HG02571 (cell line): Measurements from ENCODE around the gene ARID2.

Experiments
- ATAC-seq: cut with Tn5 transposase; IDR thresholded peaks from one replicate; pipeline ENCODE4 v1.9.1; 2021; ENCODE audit warnings: mild to moderate bottlenecking, moderate library complexity; ENCODE audit not compliant: unreplicated experiment

The ARID2 gene

DNA sequence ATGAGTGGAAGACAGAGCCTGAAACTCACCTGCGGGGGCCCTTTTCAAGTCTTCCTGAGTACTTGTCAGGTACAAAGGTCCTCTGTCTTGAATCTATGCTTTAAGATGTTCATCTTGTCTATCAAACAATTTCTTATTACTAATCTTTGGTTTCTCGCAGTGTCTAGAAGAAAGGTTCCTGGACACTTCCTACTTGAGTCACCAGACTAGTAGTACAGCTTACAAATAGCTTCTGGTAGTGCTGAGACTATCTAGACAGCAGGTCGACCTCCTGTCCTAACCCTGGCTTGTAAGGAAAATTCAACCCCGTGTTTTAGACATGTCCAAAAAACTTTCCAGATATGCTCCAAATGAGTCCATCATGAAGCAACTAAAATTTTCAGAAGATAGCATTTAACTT is 11.2 kb upstream of the ARID2 start:
- no peak for ATAC-seq

DNA sequence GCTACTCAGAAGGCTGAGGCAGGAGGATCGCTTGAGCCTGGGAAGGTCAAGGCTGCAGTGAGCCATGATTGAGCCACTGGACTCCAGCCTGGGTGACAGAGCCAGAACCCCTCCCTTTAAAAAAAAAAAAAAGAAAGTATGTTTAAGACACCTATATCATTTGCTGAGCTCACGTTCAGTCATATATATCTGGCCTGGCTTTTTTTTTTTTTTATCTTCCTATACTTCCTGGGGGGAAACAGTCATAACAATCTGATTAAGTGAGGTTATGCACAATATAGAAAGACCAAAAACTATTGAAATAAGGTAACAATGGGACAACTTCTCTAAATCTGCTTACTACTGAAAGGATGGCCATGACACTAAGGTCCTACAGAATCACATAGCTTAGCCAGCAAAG is 9.4 kb upstream of the ARID2 start:
- no peak for ATAC-seq

DNA sequence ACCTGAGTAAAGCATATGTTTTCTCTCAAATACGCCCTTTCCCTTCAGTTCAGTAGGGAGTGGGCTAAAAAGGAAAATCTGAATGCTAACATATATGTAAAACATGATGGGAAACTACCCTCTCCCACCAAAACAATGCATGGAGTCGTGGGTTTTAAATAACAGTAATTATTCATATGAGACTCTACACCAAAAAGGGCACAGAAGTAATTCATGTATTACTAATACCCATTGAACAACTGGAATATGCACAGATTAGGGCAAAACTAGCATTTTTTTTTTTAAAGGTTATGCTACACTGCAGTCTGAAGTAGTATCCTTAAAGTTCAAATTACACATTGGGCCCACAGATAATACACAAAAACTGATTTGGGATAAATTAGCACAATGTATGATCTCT is 8.1 kb upstream of the ARID2 start:
- ATAC-seq: no peak

DNA sequence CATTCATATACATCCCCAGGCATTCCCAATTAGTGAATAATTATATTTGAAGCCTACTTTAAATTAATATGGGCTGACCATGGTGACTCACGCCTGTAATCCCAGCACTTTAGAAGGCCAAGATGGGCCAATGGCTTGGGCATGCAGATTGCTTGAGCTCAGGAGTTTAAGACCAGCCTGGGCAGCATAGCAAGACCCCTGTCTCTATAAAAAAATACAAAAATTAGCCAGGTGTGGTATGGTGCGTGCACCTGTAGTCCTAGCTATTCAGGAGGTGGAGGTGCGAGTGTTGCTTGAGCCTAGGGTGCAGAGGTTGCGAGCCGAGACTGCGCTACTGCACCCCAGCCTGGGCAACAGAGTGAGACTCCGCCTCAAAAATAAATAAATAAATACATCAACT is 7.6 kb upstream of the ARID2 start:
- no peak for ATAC-seq

DNA sequence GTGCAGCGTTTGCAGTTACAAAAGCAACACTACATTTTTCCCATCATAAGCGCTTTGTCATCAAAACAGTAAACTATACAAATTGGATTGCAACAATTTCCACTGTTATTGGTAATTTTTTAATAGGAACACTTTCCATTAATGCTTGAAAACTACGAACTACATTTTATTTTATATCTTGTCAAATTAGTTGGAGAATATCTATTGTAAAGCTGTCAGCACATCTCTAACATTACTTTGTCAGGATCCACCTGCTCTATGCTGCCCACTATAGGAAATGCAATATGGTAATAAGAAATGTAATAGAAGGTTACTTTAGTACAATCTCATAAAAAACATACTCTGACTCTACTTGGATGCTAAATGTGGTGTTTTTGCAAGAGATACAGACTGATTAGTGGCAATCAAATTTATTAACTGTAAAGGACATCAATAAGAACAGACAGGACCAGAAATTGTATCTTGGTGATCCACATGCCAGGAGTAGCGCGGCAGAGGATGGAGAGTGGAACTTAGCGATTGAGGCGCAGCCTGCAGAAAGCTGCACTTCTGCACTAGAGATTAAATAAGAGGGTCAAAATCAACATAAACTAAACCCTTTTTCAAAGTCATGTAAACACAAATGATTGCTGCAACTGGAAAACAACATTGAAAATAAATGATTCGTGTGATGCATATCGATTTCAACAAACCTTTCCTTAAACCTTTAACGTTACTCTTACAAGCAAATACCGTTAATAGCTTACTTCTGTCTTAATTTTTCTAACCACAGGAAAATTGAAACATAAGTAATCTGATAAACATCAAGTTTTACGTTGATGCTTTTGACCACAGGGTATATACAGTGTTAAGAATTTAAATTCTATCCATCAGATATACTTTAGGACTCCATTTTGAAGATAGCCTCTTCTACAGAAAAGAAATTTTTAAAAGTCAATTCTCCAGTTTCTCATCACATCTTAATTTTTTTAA is 3.6 kb upstream of the ARID2 start:
- no peak for ATAC-seq

DNA sequence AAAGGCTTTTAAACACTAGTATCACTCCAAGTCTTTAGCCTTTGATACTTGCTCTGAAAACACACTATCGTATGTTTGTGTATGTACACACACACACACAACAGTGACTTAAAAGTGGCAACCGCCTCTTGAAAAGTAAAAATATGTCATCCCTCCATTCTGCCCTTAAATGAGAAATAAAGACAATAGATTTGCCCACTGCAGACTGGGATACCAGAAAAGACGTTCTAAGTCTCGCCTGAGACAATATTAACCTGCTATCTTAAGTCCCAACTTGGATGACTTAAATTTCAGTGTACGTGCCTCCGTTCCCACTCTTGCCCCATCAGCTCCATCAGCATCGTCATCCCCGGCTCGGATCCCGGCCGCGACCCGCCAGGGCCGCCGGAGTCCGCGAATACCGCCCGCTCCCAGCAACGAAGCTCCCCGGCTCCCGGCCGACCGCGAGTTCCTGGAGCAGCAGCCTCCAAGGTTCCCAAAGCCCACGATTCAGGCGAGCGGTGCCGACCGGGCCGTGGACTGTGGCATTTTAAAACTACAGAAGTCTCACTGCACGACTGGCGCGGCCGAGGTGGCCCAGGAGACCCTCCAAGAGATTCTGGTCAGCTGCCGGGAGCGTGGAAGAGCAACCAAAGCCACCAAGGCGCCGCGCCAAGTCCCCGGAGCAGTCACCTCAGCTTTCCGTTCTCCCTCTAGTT is 2.8 kb upstream of the ARID2 start:
- ATAC-seq: no peak

DNA sequence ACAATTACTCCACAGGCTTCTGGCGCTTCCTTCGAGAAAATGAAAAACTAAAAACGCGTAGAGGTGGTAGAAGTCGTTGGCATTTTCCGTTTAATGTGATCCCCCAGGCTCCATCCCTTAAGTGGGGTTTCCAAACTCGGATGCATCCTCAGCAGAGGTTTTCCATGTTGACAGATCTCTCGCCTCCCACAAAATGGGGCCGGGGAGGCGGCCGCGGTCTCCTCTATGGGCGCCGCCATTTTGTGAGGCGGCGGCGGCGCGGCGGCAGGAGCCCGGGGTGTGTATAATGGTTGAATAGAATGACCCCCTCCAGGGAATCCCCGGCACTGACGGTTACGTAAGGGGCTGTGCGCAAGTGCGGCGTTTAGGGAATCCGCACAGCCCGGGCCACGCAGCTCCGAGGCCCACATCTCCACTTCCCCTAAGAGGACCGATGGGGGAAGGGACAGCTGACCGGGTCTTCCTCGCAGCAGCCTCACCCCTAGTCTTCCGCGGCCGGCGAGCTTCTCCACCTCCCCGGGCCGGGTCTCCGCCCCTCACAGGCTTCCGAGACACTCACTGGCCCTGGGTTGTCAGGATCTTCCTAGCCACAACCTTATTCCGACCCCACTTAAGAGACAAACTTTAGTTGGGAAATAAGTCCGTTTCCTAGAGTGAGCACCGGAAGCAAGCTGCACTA is 2.1 kb upstream of the ARID2 start:
- peak; percentile 47 for ATAC-seq

DNA sequence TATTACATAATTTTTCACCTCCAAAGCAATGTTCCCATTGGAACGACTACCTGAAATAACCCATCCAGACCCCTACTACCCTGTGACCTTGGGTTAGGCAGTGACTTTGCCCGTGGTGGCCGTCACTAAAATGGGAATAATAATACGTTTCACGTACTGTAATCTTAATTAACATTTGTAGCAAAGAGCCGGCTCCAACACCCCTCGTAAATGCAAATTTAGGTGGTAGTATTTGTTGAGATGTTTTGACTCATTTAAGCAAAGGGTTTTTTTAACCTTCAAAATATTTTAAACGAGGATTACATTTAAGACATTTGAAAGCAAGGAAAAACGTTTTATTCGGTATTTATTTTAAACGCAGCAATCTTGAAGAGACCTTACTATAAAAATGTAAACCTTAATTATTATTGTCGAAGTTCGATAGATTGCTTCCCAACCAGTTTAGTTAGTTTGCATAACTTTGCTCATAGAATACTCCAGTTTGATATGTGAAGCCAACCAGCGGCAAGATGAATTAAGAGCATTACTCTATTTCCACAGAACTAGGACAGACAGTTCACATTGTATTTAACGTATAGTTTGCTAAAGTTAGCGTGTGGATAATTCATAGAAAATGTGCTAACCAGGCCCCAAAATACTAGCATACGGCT is 1.4 kb upstream of the ARID2 start:
- no peak for ATAC-seq

DNA sequence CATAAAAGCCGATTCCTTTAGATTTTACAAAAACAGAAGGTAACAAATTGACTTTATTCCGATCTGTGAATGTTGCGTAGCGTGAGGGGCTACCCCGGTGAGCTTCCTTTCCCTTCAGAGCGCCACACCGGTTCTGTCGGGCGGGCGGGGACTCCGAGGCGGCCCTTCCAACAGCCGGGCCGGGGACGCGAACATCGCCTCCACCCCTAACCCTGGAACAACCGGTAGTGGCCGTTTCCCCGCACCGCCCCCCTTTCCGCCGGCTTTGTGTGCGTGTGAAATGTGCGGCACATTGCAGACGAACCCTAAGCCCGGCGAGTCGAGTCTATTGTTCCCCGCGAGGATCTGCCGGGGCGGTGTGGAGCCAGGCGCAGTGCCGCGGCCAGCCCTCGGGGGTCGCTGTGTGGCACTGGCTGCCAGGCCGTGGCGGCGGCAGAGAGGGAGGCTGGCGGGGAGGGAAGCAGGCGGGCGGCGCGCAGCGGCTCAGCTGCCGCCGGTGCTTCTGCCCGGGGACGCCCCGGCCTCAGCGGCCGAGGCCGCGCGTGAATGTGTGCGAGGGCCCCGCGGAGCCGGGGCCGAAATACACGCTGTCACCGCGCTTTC is 775 bp upstream of the ARID2 start:
- ATAC-seq: peak; percentile 52

DNA sequence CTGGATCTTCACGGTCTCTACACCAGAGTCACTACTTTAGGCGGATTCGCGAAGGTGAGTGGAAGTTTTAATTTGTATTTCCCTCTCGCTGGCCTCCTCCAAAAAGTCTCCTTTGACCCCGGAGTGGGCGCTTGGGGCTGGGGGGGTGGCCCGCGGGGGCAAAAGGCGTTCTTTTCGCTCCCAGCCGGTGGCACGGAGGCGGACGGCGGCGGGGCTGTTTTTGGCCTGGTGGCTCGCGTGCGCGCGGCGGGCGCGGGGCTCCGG is 510 bp downstream of the ARID2 start:
- no peak for ATAC-seq

DNA sequence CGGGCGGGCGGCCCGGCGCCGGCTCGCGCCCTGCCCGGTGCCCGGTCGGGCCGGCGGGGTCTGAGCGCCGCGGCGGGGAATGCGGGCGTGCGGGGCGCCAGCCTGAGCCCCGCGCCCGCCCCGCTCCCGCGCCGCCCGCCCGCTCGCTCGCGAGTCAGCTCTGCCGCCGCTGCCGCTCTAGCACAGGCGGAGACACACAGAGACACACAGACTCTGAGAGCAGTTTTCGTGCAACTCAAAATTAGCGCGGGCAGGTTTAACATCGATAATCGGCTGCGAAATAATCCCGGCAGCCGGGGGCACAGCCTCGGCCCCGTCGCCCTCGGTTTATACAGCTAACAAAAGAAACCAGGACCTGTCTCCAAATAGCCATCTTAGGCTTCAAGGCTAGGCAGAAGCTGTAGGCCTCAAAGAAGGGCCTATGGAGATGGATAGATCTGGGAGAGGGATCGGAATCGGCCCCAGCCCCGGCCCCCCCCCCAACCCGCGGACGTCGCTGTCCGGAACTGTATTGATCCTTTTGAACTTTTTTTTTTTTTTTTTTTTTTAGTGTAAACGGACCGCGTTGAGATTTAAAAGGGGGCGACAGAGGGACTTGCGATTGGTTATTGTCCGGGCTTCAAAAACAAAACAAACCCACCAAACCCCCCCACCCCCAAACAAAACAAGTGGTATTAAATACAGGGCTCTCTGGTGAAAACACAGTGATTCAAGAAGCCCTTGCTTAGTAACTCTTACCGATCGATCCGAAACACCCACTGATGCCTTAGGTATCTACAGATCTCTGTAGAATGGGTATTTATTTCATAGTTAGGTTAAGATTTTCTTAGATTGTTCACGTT is 1.1 kb downstream of the ARID2 start:
- ATAC-seq: no peak

DNA sequence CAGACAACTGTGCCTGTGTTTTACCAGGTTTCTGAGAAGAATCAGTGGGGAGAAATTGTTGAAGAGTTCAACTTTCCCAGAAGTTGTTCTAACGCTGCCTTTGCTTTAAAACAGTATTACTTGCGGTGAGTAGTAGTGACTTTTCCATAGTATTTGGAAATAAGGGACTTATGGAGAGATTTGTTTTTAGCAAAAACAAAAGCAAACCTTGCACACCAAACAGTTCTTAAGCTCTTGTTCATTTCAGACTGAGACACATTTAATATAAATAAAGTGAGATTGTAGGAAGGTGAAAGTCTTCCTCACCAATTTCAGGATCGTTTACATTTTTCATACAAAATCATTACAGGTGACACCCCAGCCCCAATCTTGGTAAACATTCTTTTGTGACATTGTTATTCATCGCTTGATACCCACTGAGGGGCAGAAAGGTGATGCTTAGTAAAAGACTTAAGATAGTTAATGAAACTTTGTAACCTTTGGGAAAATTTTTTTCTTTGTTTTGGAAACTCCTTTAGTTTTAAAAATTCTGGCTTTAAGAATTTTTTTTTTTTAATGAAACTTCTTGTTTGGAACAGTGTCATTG is 1.8 kb downstream of the ARID2 start:
- no peak for ATAC-seq

DNA sequence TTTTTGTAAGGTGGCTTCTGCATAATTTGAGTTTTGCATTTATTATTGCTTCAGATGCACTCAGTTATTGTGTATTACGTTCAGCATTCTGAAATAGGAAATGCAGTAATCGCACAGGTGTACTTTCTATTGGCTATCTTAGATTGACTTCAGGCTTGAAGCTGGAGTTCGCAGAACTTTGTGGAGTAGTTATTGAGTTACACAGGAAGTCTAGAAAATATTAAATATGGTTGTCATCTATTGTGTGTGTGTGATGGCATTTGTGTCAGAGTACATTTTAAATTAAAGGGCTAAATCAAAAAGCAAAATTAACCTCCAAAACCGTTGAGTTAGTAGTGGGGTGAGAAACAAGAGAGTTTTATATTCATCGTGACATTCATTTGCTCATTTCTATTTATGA is 2.7 kb downstream of the ARID2 start:
- ATAC-seq: no peak

DNA sequence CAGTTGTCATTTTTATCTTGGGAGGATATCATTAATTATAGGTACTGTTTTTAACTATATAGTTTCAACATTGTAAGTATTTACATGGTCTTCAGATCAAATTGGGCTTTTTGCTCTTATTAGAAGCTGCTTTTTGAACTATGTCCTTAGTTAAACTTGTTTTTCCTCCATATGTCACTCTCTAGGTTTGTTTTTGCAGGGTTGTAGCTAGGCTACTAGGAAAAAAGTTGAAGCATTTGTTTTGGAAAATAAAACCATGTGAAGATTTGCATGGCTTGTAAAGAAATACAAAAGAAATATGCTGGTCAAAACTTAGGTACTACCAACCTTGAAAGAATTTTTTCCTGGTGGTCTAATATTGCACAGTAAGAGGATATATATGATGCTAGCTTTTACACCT is 3.4 kb downstream of the ARID2 start:
- no peak for ATAC-seq

DNA sequence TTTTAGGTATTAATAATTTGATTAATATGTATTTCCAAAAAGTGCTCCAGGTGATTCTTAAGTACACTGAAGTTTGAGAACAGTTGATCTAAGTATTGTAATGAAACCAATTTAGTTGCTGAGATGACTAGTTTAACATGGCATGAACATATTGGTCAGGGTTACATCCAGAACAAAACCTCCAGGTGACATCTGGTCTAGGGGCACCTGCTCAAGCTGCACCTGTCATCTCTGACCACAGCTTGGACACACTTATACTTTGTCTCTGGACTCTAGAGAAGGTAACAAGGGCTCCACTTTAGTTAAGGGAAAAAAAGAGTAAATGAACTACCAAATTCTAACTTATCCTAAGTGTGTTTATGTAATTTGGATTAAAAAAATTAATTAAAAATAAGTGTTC is 8.1 kb downstream of the ARID2 start:
- ATAC-seq: no peak

DNA sequence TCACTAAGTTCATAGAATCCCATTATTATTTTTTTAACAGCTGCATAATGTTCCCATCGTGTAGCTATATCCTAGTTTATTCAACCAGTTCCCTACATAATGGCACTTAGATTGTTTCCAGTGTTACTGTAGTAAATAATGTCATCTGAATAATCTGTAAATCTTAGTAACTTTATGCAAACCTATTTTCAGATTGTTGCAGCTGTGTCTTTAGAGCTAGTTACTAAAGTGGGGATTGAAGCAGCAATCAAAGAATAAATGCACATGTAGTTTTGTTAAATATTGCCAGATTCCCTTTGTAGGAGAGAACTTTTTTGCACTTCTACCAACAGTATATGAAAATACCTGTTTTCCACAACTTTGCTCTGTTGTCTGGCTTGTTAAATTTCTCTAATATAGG is 13.1 kb downstream of the ARID2 start:
- no peak for ATAC-seq

DNA sequence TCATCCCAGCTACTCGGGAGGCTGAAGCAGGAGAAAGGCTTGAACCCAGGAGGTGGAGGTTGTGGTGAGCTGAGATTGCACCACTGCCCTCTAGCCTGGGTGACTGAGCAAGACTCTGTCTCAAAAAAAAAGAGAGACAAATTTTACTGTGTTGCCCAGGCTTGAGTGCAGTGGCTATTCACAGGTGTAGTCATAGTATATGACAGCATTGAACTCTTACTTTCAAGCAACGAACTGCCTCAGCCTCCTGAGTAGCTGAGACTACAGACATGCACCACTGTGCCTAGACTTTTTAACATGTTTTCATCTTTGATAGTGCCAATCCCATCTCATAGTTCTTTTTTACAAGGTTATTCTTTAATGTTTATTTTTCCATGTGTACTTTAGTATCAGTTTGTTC is 13.7 kb downstream of the ARID2 start:
- ATAC-seq: no peak

DNA sequence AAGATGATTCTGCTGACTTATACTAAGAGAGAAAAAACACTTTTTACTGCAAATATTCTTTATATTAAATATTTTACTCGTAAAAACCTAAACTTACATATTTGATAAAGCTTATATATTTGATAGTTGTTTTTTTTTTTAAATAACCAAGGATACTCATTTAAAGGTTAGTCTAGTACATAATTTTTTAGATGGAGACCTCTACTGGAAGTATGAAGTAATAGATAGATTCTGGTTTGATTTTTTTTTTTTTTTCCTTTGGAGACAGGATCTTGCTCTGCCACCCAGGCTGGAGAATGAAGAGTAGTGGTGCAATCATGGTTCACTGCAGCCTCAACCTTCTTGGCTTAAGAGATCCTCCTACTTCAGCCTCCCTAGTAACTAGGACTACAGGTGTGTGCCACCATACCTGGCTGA is 16.4 kb downstream of the ARID2 start:
- ATAC-seq: no peak

DNA sequence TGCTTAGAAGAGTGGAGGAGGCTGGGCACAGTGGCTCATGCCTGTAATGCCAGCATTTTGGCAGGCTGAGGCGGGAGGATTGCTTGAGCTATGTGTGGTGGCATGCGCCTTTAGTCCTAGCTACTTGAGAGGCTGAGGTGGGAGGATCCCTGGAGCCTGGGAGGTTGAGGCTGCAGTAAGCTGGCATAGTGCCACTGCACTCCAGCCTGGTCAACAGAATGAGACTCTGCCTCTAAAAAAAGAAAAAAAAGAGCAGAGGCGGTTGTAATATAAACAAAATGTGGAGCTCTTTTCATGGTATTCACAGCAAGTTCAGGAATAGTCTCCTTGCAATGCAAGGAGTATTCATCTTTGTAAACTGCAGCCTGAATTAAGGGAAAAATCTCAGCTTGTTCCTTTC is 27.2 kb downstream of the ARID2 start:
- no peak for ATAC-seq

DNA sequence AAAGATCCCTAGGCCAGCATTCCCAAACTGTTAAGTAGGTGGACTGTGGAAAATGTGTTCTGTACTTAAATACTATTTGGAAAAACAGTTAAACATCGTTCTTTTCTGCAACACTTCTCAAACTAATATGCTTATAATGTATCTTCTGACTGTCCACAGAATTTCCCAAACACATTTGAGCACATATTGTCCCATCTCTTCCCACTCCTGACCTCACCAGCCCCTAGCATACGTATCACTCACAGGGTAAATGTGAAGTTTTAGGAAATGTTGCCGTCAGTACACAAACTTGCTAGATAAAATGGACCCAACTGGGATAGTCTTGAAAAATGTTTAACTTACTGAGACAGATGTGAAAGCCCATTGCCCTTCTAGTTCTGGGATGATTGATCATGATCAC is 27.7 kb downstream of the ARID2 start:
- no peak for ATAC-seq
